Activated gamma-delta T cell treated with anti-CD3 and anti-CD28 coated beads, Interleukin-2, amount 50 U/mL, for 16 hours (primary cell): ENCODE measurements around the gene HTT.
A peak's percentile ranks its signal among the peaks of the same experiment; 100 is the strongest.

Source experiments
- DNase-seq: peaks from one replicate; pipeline ENCODE4 v3.0.0-alpha.2; 2020; ENCODE audit warnings: low read depth

HTT gene

GRCh38 chr4:3074078-3074845, at the start of gene HTT, which contains the start of gene HTT-AS:
Gene HTT, plus strand, starts transcription at chr4:3074681. Its CDS starts 145 bp downstream, at chr4:3074826.
Gene HTT-AS, minus strand, starts transcription at chr4:3074538.
- peak; percentile 93 for DNase-seq

GRCh38 chr4:3025881-3026280, 48.6 kb upstream of the HTT start:
- DNase-seq: no peak

DNA sequence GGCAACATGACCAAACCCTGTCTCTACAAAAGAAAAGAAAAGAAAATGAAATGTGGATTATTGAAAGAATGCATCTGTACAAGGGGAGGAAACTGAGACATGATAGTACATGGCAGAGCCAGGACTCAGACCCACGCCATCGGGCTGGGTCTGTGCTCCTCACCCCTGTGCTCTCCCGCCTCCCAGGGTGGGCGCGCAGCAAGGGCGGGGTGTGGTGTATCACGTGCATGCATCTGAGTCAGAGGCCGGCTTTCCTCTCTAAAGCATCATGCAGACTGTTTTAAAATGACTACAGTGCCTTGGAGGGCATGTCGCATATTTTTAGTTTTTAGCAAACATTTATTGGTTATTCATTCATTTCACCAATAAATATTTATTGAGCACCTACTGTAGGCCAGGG, 47.9 kb upstream of the HTT start:
- DNase-seq: no peak

DNA sequence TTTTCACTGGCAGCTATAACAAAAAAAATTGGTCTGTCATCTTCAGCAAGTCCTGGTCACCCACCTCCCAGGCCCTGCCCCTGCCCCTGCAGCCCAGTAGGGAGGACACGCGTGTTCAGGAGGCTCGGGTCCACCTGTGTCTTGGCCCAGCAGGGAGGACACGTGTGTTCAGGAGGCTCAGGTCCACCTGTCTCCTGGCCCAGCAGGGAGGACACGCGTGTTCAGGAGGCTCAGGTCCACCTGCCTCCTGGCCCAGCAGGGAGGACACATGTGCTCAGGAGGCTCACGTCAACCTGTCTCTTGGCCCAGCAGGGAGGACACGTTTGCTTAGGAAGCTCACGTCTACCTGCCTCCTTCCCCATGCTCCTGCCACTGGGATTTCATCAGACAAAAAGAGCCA, 45.0 kb upstream of the HTT start:
- DNase-seq: no peak

DNA sequence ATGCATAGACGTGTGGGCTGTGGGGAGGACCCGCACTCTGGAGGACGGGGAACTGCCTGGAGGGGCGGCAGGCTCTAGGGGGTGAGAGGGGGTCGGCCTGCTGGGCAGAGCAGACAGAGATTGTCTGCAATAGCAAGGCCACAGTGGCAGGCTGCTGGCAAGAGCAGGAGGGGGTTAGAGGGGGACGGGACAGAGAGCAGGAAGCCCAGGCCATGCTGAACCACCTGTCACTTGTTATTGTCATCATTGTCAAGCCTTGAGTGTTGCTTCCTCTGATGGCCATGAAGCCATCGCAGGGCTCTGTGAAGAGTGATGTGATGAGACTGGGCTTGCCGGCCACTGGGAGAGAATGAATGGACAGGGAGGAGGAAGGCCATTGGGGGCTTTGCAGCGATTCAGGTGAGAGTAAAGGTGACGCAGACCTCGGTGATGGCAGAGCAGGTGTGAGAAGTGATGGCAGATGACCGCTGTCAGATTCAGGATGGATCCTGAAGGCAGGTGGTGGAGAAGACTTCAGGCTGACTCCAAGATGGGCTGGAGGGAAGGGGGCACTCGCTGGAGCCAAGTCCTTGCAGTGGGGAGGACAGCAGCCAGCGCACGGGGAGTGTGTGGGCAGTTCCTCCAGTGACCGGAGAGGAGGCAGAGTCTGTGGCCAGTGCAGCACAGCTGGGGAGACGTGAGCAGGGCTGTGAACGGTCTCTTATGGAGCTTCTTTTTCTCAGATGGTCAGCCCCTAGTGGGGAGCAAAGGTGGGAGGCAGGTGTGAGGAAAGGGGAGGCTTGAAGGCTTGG, 43.7 kb upstream of the HTT start:
- DNase-seq: no peak

DNA sequence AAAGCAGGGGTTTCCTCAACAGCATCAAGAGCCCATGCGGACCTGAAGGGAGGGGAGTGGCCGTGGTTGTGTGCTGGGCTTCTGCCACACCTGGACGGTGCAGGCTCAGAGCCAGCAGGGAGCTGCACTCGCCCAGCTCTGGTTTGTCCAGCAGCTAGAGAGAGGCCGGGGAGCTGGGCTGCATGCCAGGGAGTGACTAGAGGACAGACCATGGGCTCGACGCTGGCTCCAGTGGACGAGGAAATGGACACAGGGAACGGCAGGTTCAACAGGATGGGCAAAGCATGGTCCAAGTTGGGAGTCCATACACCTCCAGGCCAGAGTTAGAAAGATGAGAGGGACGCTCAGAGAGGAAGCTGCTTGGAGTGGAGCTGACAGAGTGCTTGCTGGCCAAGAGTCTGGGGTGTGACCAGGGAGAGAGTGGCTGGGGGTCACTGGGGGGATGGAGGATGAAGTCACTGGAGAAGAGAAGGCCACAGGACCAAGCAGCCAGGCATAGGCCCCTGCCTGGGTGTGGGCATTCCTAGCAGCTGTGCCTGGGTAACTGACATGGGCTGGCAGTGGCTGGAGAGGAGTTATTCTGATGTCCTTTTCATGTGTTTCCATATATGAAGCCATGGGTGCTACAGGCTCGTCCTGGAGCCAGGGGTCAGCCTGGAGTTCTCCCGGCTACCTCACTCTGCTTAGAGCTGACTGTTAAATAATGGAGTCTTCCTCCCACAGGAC, 43.0 kb upstream of the HTT start:
- no peak for DNase-seq

GRCh38 chr4:3034231-3034630, 40.2 kb upstream of the HTT start:
- DNase-seq: no peak

DNA sequence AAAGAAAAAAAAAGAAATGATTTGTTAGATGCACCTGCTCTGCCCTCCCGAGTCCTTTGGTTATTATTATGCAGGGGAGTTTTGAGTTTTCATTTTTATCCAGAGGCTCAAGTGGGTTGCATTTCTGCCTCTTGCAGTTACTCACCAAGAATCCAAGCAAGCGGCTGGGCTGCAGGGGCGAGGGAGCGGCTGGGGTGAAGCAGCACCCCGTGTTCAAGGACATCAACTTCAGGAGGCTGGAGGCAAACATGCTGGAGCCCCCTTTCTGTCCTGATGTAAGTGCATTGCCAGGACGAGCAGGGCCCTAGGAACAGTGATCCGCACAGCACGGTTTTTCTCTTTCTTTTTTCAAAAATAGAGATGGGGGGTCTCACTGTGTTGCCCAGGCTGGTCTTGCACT, 39.2 kb upstream of the HTT start:
- no peak for DNase-seq

GRCh38 chr4:3035674-3036073, 38.8 kb upstream of the HTT start:
- DNase-seq: no peak

DNA sequence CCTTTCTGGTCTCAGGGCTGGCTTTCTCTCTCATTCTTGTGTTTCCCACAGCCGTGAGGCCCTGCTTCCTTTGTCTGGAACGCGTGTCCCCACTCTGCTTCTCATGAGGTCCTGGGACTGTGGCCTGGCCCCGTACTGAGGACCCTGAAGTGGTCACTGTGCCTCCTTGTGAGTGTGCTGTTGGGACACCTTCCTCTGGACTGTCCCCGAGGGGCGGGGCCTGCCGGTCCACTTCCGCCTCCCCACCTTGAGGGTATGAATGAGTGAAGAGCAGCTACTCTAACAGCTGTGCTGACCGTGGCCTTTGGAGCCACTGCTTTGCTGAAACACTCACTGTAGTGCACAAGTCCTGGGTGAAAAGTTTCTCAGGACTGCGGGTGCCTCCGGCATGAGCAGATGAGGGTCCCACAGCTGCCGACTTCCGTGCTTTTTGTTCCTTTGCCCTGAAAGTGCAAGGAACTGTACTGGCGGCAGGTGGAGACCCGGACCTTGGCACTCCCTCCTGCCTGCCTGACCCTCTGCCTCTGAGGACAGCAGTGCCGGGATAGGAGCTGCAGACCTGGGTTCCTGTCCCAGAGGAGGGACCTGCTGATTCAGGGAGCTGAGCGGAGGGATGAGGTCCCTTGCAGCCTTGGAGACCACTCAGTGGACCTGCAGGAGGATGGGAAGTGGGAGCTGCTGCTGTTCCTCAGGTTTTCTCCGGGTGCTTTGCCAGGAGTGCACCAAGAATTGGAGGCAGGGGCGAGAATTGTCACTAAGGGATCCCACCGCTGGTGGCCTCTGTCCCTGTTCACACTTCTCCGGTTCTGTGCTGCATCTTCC, 38.1 kb upstream of the HTT start:
- DNase-seq: no peak

DNA sequence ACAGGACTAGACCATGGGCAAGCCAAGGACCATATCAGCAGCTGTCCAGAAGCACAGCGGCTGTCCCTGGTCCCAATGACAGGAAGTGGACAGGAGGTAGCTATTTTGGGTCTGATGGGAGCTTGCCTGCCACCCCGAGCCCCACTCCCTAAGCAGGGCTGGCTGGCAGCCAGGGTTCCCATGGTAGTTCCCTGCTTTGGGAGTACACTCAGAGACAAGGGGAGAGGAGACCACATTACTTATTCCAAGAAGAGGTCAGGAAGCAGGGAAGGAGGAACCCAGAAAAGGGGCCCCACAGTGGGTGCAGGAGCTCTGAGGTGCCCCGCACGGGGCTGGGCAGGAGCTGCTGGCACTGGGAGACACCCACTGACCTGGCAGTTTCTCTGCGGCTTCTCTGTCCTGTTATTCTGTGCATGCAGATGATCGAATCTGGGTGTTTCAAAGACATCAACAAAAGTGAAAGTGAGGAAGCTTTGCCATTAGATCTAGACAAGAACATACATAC, 36.5 kb upstream of the HTT start:
- no peak for DNase-seq

DNA sequence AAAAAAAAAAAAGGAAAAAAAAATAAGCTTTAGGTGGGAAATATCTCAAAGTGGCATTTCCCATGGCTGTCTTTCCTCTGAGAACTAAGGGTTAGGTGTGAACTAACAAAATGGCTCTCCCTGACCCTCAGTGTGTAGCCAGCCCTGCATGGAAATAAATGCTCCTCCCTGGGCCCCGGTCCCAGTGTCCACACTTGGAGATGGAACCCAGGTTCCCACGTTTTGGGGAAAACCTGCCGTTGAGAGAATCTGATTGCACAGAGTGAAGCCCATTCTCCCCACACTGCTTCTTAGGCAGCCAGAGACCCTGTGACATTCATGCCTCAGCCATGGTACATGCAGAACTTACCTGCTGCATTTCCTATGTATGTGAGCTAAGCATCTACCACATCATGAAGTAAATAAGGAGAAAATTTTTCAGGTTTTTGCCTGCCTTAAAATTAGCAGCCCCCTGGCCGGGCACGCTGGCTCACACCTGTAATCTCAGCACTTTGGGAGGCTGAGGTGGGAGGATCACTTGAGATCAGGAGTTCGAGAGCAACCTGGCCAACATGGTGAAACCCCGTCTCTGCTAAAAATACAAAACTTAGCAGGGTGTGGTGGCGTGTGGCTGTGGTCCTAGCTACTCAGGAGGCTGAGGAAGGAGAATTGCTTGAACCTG, 34.6 kb upstream of the HTT start:
- no peak for DNase-seq

DNA sequence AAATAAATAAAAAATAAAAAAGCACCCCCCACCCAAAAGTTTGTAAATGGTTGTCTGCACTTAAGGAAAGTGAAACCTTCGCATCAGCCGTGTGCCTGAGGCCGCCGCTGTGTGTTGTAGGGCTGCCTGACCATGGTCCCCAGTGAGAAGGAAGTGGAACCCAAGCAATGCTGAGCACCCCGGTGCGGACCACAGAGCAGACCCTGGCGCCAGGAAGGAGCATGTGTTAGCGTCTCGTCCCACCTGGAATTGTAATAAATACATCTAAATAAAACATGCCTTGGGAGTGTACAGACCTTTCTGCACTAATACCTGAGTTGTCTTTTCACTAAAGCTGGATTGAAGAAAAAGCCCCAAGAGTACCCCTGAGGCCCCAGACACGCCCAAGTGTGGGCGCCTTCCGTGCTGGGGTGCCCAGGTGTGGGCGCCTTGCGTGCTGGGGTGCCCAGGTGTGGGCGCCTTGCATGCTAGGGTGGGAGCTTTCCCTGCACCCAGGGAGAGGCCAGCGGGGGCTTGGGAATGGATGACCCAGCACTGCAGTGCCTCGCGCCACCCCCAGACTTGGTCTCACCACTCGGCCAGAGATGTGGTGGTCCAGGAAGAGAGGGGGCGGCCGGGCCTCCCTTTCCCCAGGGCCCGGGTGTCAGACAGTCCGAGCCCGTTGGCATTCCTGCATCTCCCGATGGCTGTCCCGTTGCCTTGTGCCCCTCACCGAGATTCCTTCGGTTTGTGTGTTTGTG, 33.9 kb upstream of the HTT start:
- DNase-seq: no peak

DNA sequence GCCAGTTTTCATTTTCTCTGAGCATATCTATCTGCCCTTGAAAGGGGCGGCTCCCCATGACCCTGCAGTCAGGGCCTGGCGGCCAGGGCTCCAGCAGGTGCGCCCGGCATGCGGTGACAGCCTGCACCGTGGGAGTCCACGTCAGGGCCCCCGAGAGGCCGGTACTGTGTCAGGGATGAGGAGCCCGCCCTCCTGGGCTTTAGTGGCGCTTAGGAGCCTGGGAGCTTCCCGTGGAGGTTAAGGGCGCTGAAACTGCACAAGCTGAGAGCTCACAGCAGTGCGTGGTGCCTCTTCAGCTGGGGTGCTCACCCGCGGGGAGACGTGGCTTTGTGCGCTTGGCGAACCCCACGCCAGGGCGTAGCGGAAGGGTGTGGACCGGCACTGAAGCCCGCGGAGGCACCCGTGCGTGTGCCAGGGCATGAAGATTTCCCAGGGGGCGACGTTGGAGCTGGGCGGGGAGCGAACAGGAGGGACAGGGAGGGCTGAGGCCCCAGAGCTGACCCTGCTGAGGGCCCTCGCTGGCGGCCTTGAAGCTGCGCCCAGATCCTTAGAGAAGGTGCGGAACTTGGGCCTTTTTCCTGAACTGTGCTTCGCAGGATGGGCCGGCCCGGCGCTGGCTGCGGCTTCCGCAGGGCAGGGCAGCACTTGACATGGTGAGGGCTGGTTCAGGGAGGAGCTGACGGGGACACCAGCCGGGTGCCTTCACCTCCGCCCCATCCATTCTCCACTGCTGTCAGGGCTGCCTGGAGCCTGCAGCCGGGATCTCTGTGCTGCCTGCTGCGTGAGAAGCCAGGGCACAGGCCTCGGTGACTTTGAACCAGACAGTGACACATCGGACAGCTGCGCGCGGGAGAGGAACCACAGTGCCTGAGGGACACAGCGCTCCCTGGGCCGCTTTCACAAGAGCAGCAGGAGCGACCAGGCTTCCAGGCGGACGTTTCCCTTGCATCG, 33.0 kb upstream of the HTT start:
- peak; percentile 6 for DNase-seq

- DNase-seq: no peak
These were observed 32.3 kb upstream of the HTT start for GRCh38 chr4:3042226-3042625.

DNA sequence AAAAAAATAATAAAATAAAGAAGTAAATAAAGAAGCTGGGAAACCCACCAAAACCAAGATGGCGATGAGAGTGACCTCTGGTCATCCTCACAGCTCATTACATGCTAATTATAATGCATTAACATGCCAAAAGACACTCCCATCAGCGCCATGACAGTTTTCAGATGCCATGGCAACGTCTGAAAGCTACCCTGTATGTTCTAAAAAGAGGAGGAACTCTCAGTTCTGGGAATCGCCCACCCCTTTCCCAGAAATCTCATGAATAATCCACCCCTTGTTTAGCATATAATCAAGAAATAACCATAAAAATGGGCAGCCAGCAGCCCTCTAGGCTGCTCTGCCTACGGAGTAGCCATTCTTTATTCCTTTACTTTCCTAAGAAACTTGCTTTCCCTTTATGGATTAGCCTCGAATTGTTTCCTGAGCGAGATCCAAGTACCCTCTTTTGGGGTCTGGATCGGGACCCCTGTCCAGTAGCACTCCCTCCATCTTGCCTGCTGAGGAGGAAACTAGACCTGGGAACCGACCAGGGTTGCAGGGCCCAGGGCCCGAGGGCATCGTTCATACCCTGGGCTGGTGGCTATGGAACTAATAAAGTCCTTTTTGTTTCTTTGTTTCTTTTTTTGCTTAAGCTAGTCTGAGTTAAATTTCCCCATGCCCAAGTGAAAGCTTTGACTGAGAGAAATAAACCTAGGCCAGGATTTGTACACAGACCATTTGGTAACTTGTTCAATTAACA, 31.0 kb upstream of the HTT start:
- no peak for DNase-seq

DNA sequence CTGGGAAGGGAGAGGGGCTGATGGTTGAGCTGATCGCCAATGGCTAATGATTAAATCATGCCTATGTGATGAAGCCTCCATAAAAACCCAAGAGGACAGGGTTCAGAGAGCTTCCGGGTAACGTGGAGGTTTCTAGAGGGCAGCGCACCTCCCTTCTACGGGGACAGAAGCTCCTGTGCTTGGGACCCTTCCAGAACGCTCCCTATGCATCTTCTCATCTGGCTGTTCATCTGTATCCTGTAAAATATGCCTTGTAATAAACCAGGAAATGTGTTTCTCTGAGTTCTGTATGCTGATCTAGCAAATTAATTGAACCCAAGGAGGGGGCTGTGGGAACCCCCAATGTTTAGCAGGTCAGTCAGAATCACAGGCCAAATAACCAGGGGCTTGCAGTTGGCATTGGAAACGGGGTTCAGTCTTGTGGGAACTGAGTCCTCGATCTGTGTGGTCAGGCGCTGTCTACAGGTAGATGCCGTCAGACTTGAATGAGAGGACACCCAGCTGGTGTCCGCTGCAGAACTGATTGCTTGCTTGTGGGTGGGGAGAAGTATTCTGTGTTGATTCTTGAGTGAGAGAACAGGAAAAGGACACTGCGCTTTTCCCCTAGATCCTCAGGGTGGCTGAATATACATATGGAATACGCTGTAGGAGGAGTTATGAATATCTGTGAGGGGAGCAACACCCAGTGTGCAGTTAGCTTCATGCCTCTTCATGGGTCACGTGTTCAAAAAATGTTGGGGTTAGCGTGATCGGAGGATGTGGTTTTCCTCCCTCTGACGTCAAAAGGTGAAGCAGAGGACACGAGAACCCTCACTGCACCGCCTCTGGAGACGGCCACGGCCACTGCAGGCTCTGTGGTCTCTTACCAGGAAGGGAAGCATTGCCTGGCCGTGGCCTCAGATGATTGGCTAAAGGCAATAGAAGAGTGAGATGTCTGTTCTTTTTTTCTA, 29.3 kb upstream of the HTT start:
- DNase-seq: peak; percentile 61
